DOHH2 (cell line): ENCODE results near the gene TFCP2L1.

ENCODE experiments used
- EZH2phosphoT487 ChIP-seq: fragments of 200-600 bp; sonication (generic); IDR thresholded peaks from 2 replicates; pipeline ENCODE4 v1.6.1; 2017; ENCODE audit warnings: borderline replicate concordance, mild to moderate bottlenecking, antibody characterized with exemption, low read length, moderate library complexity, mixed read lengths
- TF ChIP-seq, protein P1 (sequence below): fragments of 200-600 bp; sonication (generic); IDR thresholded peaks from one replicate; pipeline ENCODE4 v1.5.1; 2014; ENCODE audit warnings: antibody characterized with exemption, mild to moderate bottlenecking, low read depth, low read length; ENCODE audit not compliant: poor library complexity, severe bottlenecking

DNA sequence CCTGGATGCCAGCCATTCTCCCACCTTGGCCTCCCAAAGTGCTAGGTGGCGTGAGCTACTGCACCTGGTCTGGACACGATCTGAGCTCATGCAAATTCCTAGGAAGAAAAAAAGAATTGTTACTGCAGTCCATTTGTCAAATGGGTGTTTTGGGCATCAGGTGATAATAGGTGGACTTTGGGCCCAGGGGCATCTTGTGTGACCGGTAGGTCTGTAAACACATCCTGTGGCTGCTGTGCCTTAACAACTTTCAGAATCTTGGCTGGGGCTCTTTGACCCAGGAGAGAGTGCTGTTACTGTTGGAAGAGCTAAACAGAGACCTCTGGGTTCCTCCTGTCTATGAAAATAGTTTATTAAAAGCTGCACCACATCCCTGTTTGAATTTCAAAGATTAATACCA lies 34.9 kb upstream of the TFCP2L1 start:
- TF ChIP-seq, protein P1, sequence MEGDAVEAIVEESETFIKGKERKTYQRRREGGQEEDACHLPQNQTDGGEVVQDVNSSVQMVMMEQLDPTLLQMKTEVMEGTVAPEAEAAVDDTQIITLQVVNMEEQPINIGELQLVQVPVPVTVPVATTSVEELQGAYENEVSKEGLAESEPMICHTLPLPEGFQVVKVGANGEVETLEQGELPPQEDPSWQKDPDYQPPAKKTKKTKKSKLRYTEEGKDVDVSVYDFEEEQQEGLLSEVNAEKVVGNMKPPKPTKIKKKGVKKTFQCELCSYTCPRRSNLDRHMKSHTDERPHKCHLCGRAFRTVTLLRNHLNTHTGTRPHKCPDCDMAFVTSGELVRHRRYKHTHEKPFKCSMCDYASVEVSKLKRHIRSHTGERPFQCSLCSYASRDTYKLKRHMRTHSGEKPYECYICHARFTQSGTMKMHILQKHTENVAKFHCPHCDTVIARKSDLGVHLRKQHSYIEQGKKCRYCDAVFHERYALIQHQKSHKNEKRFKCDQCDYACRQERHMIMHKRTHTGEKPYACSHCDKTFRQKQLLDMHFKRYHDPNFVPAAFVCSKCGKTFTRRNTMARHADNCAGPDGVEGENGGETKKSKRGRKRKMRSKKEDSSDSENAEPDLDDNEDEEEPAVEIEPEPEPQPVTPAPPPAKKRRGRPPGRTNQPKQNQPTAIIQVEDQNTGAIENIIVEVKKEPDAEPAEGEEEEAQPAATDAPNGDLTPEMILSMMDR: no peak
- no peak for TF ChIP-seq EZH2phosphoT487
